NCI-H748 treated with DMSO at 0.1 percent for 48 hours (cell line): ENCODE data around the gene TCFL5.

ENCODE experiments used
- DNase-seq: peaks from one replicate; lab custom pipeline; 2025; lab: John Stamatoyannopoulos, UW

The TCFL5 gene

DNA sequence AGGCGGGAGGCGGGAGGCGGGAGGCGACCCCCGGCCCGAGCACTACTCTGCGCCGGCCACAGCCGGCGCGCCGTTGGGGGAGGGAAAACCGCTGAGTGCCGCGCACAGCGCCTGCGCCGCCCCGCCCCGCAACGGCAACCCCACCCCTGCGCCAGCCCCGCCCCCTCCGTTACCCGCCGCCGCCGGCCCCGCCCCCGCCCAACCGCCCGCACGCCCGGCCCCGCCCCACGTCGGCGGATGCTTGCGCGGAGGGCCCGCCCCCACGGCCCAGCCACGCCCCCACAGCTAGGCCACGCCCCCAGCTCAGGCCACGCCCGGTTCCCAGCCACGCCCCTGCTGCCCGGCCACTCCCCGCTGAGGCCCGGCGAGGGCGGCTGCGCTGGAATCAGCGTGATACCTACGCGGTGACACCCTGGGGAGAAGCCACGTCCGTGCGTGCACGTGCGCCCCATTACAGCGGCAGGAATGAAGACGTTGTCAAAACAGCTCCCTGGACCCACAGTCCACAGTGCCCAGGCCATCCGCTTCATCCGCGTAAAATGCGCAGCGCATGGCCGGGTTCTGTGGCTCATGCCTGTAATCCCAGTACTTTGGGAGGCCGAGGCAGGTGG lies at the start of gene TCFL5:
Gene TCFL5 (minus strand): TSS at position 97 of the 611 bp plus-strand sequence. CDS start 152 bp downstream, outside the sequence.
- peak; percentile 37 for DNase-seq

DNA sequence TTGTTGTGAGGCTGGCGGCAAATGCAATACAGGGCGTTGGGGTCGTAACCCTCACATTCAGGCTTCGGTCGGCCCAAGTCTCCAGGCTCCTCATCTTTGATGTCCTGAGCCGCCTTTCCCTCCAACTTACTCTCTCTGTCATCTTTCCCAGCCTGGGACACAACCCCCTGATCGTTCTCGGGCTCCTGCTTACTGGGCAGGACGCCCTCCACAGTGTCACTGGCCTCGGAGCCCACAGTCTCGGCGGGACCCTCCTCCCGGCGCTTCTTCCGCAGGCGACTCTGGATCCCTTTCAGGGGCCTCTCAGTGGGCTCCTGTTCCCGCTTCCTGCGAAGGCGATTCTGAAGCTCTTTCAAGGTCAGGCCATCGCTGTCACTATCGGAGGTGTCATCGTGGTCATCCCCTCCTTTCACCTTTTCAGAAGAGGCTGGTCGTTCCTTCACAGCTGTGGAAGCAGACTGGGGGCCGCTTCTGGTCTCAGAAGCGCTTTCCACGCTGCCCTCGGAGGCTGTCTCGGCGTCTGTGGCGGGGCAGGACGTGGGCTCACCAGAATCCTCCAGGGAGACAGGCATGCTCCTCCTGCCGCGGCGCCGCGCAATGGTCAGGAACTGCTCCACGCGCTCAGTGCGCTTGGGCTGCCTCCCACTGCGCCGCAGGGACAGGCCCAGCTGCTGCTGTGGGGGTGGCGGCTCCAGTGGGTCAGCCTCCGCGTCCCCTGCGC lies 49.3 kb upstream of the TCFL5 start:
- no peak for DNase-seq

DNA sequence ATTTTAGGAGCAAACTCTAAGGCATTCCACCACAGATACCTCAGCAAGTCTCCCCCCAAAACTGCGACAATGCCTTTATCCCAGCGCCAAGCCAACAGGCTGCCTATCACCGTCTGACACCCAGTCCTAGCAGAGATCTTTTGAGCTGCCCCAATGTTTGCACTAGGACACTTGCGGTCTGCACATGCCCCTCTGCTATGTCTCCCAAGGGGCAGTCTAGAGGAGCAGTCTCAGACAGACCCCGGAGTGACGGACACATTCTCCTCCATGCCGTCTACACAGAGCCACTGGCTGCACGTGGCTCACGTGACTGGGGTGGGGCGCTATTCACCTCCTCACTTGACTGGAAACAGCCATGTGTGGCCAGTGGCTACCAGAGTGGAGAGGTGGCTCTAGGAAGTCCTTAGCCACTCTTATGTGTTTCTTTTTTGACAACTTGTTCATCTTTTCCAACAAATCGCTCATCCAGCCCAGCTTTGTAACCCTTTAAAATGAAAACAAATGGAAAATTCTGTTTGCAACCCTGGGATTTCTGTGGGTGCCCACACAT lies 48.7 kb upstream of the TCFL5 start:
- no peak for DNase-seq

DNA sequence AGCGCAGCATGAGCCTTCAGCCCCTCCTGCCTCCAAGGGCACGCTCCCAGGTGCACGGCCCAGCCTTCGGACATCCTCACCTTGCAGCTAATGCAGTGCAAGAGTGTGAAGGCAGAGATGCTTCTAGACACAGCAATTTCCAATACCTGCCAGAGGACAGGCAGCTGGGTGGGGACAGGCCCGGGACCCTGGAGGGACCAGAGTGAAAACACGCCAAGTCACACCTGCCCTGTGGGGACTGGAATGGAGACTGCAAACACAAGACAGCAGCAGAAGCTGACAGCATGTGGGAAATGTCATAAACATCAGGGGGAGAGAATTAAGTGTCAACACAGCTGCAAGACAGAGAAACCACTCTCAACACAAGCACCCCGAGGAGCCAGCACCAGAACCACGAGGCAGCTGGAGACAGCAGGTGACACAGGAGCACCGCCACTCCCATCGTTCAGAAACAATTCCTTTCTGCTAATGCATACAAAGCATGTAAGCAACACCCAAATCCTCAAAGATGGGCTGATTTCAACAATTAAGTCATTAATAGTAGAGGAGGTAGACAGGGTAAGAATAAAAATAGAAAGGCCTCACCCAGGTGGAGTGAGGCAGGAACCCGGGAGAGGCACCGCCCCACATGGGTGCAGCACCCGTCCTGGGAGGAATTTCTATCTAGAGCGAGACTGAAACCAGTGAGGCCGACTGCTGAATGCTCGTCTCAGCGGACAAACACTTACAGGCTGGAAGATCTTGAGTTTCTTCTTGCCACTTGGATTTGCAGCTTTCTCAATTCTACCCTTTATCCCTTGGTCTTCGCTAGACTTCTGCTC lies 47.6 kb upstream of the TCFL5 start:
- DNase-seq = peak; percentile 87

DNA sequence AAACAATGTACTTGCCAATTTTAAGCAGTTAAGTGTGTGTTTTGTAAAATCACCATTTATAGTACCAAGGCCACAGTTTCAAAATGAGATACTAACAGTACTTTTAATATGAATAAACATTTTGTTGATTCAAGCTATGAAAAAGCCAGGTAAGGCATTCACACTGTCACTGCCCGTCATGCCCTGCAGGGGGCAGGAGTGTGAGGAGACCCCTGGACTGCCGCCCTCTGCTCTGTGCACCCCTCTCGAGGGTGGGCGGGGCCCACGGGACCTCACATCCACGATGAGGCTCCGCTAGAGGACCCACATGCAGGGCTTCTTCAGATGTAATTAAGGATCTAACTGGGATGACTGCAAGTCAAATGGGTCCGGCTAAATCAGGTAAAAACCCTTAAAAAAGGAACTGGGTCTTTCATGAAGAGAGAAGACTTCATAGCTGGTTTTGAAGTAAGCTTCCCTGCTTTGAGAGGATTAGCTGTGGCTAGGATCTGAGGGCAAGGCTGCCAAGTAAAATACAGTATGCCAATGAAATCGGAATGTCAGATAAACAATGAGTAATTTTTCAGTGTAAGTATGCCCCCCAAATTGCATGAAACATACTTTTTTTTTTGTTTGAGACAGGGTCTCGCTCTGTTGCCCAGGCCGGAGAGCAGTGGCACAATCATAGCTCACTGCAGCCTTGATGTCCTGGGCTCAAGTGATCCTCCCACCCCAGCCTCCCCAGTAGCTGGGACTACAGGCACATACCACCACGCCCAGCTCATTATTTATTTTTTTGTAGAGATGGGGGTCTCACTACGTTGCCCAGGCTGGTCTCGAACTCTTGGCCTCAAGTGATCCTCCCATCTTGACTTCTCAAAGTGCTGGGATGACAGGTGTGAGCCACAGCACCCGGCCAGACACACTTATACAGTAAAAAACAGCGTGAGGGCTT lies 46.0 kb upstream of the TCFL5 start:
- no peak for DNase-seq

DNA sequence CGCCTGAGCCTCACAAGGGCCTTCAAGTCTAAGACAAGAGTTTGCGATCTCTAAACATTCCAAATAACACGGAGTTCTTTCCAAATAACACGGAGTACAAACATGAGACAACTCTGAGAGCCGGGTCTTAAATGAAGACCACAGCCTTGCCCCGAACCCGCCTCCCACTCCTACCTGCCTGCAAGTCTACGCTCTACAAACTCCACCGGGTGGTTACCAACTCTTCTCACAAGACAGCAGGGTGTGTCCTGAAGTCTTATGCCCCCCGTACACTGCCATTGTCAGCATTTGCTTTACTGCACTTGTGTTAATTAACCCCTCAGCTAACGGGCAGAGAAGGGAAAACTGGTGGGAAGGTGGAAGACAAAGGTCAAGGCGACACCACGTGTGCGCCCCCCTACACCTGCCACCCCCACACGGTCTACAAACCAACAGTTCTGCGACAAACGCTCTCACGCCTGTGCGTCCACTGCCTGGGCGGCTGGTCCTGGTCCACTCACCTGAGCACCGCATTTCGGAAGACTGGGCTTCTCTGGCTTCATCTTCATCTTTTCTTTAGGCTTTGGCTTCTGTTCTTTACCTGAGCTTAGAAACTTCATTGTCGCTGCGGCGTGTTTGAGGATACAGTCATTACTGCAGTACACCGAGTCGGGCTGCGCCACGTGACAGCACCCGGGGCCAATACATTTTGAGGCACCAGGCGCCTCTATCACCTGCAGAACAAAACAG lies 45.2 kb upstream of the TCFL5 start:
- no peak for DNase-seq

DNA sequence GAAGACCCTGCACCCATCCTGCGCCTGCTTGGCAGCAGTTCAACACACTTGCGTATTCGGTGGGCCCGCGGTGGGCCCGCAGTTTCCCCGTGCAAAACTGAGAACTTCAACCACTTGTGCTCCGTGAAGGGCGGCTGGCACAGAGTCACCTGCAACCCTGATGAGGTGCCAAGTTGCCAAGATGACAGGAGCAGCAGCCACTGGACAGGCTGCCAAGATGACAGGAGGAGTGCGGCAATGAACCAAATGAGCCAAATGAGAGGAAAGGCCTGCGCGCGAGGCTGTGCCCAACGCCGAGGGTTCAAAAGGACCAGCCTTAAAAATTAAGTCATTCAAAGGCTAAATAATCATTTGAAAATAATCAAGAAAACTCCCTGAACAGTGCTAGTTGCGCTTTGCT lies 44.6 kb upstream of the TCFL5 start:
- DNase-seq = no peak

DNA sequence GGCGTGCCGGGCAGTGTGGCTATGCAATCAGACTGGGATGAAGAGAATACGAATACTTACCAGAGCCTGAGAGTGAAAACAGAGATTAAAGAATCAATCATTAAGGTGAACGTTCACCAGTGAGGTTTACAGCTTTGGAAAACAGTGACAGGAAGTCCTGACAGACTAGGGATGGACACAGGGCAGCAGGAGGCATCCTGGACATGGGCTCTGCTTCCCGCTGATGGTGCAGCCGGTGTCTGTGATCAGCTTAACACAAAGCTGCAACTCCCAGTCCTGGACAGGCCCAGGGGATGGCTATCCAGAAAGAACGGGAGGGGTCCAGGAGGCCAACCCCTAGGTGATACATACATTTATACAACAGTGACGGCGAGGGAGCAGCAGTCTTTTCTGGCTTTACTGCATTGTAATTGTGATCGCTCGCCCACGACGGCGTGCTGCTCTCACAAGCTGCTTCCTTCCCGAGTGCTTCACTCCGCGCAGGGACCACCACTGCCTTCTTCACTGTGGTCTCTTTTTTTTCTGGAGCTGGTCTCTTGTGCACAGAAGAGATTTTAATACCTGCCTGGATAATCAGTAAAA lies 44.0 kb upstream of the TCFL5 start:
- no peak for DNase-seq

DNA sequence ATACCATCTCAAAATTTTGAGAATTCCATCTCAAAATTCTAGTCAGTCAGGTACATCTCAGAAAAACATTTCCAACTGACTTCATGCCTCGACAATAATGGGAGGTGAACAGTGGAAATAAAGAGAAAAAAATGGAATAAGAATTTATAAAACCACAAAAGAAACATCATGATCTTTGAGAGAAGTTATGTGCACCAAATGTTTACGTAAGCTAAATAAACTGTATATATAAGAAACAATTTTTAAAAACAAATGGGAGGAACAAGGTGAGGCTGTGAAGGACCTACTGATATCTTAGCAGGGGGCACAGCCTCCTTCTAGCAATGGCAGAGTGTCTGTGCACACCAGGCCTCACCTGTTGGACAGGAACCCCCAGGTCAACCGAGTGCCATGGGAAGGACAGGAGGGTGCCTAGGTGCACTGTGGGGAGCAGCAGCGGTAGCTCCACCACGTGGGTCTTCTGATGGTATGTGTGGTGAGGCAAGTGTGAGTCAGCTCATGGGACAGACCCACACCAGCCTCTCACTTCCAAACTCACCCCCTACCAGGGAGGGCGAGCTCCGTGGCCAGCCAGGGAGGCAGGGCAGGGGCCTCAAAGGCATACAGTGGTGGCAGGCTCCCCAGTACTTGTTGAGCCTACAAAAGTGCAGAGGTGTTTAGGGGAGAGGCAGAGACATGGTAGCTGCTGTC lies 41.4 kb upstream of the TCFL5 start:
- DNase-seq = no peak

DNA sequence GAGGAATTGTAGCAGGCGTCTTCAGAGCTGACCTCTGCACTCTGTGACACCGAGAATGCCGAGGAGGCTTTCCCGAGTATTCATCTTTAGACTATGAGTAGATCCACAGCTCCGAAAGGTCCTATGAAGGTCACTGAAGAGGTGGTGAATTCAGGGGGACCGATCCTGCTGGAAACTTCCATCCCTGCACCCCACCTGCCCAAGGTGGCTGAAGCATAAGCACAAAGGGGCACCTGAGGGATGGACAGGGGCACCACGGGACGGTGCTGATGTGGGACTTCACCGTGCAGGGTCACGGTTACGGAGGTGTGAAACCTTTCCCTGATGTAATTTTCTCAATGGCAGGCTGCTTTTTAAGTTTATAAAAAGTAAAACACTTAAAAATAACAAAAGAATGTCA lies 40.3 kb upstream of the TCFL5 start:
- DNase-seq = no peak

DNA sequence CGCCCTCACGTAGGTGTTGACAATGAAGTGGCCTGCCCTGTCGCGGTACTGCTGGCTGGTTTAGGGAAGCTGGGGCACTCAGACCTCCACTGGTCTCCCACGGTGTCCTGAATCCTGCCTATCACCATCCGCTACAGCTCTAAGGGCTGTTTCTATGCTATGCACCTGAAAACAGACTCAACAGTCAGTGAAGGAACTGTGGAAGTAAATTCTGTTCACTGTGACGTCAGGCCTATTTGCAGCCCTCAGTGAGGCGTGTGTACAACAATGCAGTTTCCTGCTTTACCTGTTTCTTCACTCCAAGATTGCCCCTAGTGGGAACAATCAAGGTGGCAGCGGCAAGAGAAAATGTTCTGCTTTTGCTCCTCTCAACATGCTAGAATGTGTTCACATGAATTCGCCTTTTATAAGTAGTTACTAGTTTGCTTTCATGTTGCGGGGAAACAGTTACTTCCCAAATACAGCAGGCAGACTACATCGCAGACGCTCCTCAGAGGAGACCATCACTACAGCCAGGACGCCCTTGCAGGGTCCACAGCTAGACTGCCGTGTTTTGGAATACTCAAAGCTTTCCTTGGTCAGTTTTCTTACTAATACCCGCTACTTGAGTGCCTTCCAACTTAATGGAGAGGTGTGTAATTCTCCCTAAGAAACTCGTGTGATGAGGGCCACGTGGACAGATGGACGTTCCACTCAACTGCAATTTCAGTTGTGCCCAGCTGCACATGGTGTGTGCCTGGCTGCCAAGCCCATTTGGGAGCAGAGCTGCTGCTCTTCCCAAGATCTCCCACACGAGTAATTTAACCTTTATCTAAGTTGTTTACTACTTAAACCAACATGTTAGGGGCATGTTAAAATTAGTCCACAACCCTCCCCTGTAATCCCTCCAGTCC lies 39.3 kb upstream of the TCFL5 start:
- no peak for DNase-seq

DNA sequence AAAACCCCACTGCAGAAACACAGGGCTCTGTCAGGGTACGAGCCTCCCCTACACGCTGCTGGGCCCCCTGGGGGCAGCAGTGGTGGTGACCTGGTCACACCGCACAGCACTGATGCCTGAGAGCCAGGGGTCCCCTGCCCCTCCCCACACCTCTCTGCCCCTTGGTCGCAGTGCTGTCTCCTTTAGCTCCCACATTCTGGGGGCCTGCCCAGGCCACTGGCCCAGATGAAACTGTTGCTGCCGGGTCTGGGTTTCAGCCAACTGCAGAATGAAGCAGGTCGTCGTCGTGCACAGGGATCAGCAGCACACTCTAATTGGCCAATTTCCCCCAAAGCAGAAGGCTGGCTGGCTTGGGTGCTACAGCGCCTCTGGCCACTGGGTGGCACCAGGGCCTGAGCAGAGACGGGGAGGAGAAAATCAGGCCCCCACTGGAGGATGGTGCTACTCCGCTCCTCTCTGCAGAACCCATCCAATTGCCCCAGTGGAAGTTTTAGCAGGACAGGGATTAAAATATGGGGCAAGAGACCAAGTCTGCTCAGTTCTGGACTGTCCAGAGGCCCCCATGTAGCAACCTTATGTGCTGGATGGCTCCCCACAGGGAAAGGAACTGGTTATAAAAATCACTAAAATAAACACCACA lies 38.5 kb upstream of the TCFL5 start:
- peak; percentile 41 for DNase-seq

DNA sequence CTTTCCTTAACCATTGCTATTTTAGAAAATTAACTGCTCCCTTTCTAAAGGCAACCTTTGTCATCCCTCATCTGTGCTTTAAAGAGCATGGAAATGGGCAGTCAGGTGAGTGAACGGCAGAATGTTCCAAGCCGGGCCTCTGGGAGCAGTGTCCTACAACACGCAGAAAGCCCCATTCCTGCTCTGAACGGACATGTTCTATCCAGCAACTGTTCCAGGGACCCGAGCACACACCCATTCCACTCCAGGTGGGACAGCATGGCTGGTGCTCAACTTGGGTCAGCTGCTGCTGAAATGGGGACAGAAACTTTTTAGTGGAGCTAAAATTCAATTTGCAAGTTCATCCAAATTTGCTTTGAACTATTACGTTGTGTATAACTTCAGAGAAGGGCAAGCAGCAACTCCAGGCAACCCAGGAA lies 38.0 kb upstream of the TCFL5 start:
- no peak for DNase-seq

DNA sequence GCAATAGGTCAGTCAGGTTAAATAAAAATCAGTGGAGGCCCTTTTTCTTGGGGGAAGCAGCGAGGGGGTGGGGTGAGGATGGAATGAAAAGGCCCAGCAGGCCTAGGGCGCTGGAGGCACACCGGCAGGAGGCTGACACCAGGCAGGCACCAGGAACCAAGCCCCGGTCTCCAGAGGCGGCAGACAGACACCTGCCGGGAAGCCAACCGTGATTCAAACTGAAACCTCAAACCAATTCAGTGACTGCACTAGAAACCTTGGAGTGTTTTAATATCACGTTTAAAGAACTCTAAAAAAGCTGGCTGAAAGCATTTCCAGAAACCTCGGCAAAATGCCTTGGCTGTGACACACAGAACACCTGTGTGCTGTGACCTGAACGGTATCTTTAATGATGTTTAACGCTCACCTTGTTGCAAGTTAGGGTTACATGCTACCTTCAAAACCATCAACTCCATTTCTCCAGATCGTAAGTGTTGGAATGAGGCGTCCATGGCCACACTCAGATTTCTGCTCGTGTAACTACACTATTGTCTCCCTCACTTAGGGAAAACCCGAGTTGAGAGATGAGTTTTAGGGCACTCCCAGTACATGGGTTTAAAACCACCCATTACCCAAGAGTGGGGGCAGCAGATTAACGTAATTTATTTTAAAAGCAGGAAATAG lies 37.5 kb upstream of the TCFL5 start:
- no peak for DNase-seq

DNA sequence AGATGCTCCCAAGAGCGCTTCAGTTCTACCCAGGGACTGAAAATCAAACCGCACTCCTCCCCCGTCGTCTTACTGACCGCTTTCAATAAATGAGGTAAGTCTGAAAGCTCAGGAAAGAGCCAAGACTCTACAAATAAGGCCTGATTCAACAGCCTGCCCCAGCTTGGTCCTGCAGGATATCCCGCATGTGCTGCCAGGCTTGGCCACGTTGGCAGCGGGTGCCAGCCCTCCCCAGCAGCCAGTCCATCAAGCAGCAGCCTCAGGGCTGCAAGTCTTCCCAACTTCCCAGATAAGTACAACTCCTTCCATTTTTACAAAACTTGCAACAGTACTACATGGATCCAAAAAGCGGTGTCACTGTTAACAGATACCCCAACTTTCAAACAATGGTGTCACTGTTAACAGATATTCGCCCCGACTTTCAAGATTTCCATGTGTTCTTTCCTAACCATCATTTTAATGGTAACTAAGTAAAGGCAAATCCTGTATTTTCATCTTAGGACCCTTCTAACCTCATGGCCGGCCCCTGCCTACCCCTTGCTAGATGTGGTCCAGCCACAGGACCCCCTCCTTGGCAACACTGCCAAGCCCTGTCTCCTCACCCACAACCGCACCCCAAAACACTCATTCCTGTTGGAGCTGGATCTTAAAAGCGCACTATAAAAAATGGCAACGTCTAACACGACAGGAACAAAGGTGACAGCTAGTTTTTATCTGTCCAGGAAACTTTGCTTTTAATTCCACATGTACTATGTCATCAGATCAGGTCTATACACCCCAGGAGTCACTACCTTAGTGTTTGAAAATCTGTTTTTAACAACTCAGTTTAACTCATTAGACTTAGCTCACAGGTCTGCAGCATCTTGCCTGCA lies 36.7 kb upstream of the TCFL5 start:
- no peak for DNase-seq

DNA sequence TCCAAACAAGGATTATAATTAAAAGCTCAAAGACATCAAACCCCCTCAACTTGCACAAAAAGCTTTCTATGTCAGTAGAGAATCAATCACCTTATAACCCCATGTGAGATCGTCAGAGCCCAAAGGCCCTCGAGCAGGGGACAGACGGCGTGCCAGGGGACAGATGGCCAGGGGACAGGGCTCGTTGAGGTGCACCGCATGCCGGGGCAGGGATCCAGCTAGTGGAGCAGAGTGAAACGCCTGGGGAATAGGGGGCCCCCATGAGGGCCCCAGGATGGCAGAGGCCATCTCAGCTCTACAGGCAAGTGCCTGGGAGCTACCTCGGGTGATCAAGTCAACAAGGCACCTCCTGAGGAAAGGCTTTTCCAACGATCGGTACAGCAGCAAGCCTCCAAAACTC lies 36.0 kb upstream of the TCFL5 start:
- DNase-seq = no peak

DNA sequence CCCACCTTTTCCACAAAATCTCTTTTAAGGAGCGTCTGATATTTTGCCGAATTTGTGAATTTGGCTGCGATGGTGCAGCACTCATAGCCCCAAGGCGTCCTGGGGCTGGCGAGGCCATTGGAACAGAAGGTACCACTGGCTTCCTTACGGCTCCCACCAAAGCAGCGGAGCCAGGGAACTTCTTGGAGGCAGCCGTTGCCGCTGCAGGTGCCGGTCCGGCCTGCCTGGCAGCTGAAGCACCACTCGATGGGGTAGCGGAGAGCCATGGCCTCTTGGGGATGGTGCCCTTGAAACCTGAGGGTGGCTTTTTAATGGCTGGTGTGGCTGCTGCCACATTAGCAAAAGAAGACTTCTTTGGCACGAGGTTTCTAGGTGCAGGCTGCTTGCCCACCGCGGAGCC lies 34.9 kb upstream of the TCFL5 start:
- DNase-seq = no peak
